GM12875 (cell line): ENCODE measurements around the gene DNAH3.
"Not testable (repeated sequence)": the region's sequence is repeated elsewhere in the genome, so short reads cannot be mapped to it uniquely, and the experiment has no call there.

Experiments
- H3K4me3 ChIP-seq: one replicate; pipeline ENCODE4 v1.5.1; 2011; ENCODE audit warnings: low read depth, low read length, control low read depth
- CTCF ChIP-seq: IDR thresholded peaks from 2 replicates; pipeline ENCODE4 v1.5.1; 2011; ENCODE audit warnings: low read depth, mild to moderate bottlenecking, control low read depth, inconsistent platforms, low read length, moderate library complexity, borderline replicate concordance; ENCODE audit not compliant: insufficient read depth

DNAH3 gene

GRCh38 chr16:20952139-20952920 is 198.3 kb downstream of the DNAH3 start:
- H3K4me3 ChIP-seq: no peak overlapping the region
- TF ChIP-seq CTCF: no peak

DNA sequence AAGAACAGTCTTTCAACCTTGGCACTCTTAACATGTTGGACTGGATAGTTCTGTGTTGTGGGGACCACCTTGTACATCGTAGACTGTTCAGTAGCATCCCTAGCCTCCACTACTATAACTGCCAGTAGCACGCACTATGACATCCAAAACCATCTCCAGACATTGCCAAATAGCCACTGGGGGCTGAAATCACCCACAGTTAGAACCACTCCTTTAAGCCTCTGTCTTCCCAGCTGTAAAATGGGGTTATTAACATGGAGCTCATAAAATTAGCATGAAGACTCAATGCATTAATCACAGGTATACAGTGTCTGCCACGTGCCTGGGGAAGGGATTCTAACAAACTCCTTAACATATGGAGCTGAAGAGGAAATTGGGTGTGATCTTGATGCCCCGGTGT is 200.4 kb downstream of the DNAH3 start:
- no peak for TF ChIP-seq CTCF
- no peak overlapping the region for H3K4me3 ChIP-seq

DNA sequence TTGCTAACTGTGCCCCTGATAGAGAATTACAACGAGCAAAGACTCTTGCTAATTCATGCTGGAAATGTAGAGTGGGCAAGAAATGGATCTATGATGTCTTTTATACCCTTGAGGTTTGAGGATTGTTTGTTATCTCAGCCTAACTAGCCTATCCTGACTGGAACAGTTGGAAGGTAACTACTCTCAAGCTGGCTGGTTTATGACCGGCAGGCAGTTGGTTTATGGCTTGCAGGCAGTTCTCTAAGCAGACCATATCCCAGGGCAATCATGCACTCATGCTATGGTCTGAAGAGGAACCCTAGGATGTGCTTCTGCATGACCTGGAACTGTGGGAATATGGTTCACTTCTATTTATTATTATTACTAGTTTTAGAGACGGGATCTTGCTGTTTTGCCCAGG is 201.0 kb downstream of the DNAH3 start:
- TF ChIP-seq CTCF: no peak
- H3K4me3 ChIP-seq: no peak overlapping the region

- H3K4me3 ChIP-seq: no peak overlapping the region
- no peak for TF ChIP-seq CTCF
These were observed 202.2 kb downstream of the DNAH3 start for GRCh38 chr16:20948444-20948843.

- no peak overlapping the region for H3K4me3 ChIP-seq
- TF ChIP-seq CTCF: no peak
These were observed 204.5 kb downstream of the DNAH3 start for GRCh38 chr16:20946015-20946629.

DNA sequence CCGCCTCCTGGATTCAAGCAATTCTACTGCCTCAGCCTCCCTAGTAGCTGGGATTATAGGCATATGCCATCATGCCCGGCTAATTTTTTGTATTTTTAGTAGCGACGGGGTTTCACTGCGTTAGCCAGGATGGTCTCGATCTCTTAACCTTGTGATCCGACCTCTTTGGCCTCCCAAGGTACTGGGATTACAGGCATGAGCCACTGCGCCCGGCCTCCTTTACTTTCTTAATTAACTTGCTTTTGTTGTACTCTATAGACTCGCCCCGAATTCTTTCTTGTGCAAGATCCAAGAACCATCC is 205.1 kb downstream of the DNAH3 start:
- not testable (repeated sequence) for H3K4me3 ChIP-seq

GRCh38 chr16:20944861-20945574 is 205.6 kb downstream of the DNAH3 start:
- TF ChIP-seq CTCF: no peak
- no peak overlapping the region for H3K4me3 ChIP-seq
